Mesenteric fat pad (tissue), 1 donor: ENCODE measurements around the gene SLC25A10. TPM values are rescaled to one million over a fixed set of nuclear protein-coding genes. Genes with fewer than 3 reads are reported as not detected.
A peak's percentile ranks its signal among the peaks of the same experiment; 100 is the strongest.
"Not testable (repeated sequence)": the region's sequence is repeated elsewhere in the genome, so short reads cannot be mapped to it uniquely, and the experiment has no call there.

Experiments used
- DNase-seq: peaks from one replicate; pipeline ENCODE4 v3.0.0-alpha.2; 2020; ENCODE audit warnings: low spot score
- total RNA-seq: library from RNA; stranded (reverse); fragmentation: NEBNext Ultra II Directional; extraction: Animal tissue kit (Norgen Biotek cat#: 25700); gene quantifications from one replicate; pipeline ENCODE4 v1.2.1, GENCODE V29; 2021
- donor health status: DM: yes; HTN: yes; CAD: no.

Gene SLC25A10
- total RNA-seq, 1 donor from 2014 or later: 17.0 TPM

GRCh38 chr17:81720267-81721071 is 8.4 kb downstream of the SLC25A10 start:
- no peak for DNase-seq

GRCh38 chr17:81722184-81723120 is 10.4 kb downstream of the SLC25A10 start:
- DNase-seq: no peak

- no peak for DNase-seq
These were observed 11.6 kb downstream of the SLC25A10 start for GRCh38 chr17:81723651-81724209.

- DNase-seq: no peak
These were observed 13.4 kb downstream of the SLC25A10 start for GRCh38 chr17:81725439-81725838.

- DNase-seq: no peak
These were observed 13.9 kb downstream of the SLC25A10 start for GRCh38 chr17:81726004-81726403.

- DNase-seq: no peak
These were observed 15.4 kb downstream of the SLC25A10 start for GRCh38 chr17:81727324-81728031.

GRCh38 chr17:81733507-81734404 is 21.7 kb downstream of the SLC25A10 start:
- DNase-seq: peak; percentile 93

- DNase-seq: no peak
These were observed 22.6 kb downstream of the SLC25A10 start for GRCh38 chr17:81734405-81735263.

GRCh38 chr17:81735264-81736102 is 23.4 kb downstream of the SLC25A10 start:
- no peak for DNase-seq

- no peak for DNase-seq
These were observed 26.1 kb downstream of the SLC25A10 start for GRCh38 chr17:81737947-81738800.

- no peak for DNase-seq
These were observed 26.8 kb downstream of the SLC25A10 start for GRCh38 chr17:81738801-81739393.

GRCh38 chr17:81739593-81739992 is 27.5 kb downstream of the SLC25A10 start:
- DNase-seq: not testable (repeated sequence)

- DNase-seq: no peak
These were observed 28.4 kb downstream of the SLC25A10 start for GRCh38 chr17:81740395-81740961.

- no peak for DNase-seq
These were observed 29.0 kb downstream of the SLC25A10 start for GRCh38 chr17:81741049-81741593.

- DNase-seq: no peak
These were observed 29.7 kb downstream of the SLC25A10 start for GRCh38 chr17:81741594-81742452.
